RCC 7860 (cell line): ENCODE results near the gene GLOD5.
A peak's percentile ranks its signal among the peaks of the same experiment; 100 is the strongest.

Experiments used
- DNase-seq: peaks from one replicate; pipeline ENCODE4 v3.0.0-alpha.2; 2015; ENCODE audit warnings: low spot score
- FAIRE-seq: peaks from 2 replicates; lab custom pipeline; 2012; peaks lifted over from hg19 to GRCh38; lab: Jason Lieb, UNC

GLOD5 gene

GRCh38 chrX:48761674-48762471 lies at the start of gene GLOD5:
TSS of gene GLOD5 (plus strand) at chrX:48761747. CDS start at chrX:48761791, 44 bp downstream.
- no peak for DNase-seq
- FAIRE-seq, result no peak

GRCh38 chrX:48711929-48712505 lies 49.5 kb upstream of the GLOD5 start:
- FAIRE-seq, result no peak

GRCh38 chrX:48713847-48714246 lies 47.7 kb upstream of the GLOD5 start:
- no peak for DNase-seq
- no peak for FAIRE-seq

More at GRCh38 chrX:48711929-48712505, 49.5 kb upstream of the GLOD5 start:
- DNase-seq, result no peak

- FAIRE-seq, result no peak
- DNase-seq, result no peak
These were observed 47.0 kb upstream of the GLOD5 start for GRCh38 chrX:48714573-48714972.

- DNase-seq (no peak), FAIRE-seq (no peak)
These were observed 46.5 kb upstream of the GLOD5 start for GRCh38 chrX:48715072-48715471.

GRCh38 chrX:48715876-48716502 lies 45.6 kb upstream of the GLOD5 start:
- no peak for FAIRE-seq
- no peak for DNase-seq

- DNase-seq (no peak), FAIRE-seq (no peak)
These were observed 41.6 kb upstream of the GLOD5 start for GRCh38 chrX:48719958-48720357.

- FAIRE-seq (no peak), DNase-seq (no peak)
These were observed 40.8 kb upstream of the GLOD5 start for GRCh38 chrX:48720577-48721250.

GRCh38 chrX:48721916-48722315 lies 39.6 kb upstream of the GLOD5 start:
- DNase-seq (no peak), FAIRE-seq (no peak)

GRCh38 chrX:48726596-48726995 lies 35.0 kb upstream of the GLOD5 start:
- DNase-seq (no peak), FAIRE-seq (no peak)

GRCh38 chrX:48728653-48729052 lies 32.9 kb upstream of the GLOD5 start:
- FAIRE-seq (no peak), DNase-seq (no peak)

GRCh38 chrX:48736303-48736702 lies 25.2 kb upstream of the GLOD5 start:
- FAIRE-seq (no peak), DNase-seq (no peak)

- DNase-seq (no peak), FAIRE-seq (no peak)
These were observed 24.7 kb upstream of the GLOD5 start for GRCh38 chrX:48736878-48737212.

- peak; percentile 93 for DNase-seq
These were observed 24.2 kb upstream of the GLOD5 start for GRCh38 chrX:48737213-48737938.

GRCh38 chrX:48737940-48738339 lies 23.6 kb upstream of the GLOD5 start:
- no peak for DNase-seq
- FAIRE-seq, result no peak

More at GRCh38 chrX:48737213-48737938, 24.2 kb upstream of the GLOD5 start:
- peak; percentile 91 for FAIRE-seq

- no peak for DNase-seq
- FAIRE-seq, result no peak
These were observed 19.7 kb upstream of the GLOD5 start for GRCh38 chrX:48741834-48742233.

GRCh38 chrX:48745222-48745621 lies 16.3 kb upstream of the GLOD5 start:
- FAIRE-seq (no peak), DNase-seq (no peak)

GRCh38 chrX:48747415-48748016 lies 14.0 kb upstream of the GLOD5 start:
- FAIRE-seq (no peak), DNase-seq (no peak)

GRCh38 chrX:48749182-48749581 lies 12.4 kb upstream of the GLOD5 start:
- DNase-seq (no peak), FAIRE-seq (no peak)

GRCh38 chrX:48751343-48751742 lies 10.2 kb upstream of the GLOD5 start:
- FAIRE-seq (no peak), DNase-seq (no peak)
